Smooth muscle cell of the brain vasculature (primary cell): Measurements from ENCODE around the gene TXN2.
"Not testable (repeated sequence)": the region's sequence is repeated elsewhere in the genome, so short reads cannot be mapped to it uniquely, and the experiment has no call there.

ENCODE experiments used
- DNase-seq: peaks from one replicate; pipeline ENCODE4 v3.0.0-alpha.2; 2012; ENCODE audit warnings: low read depth, low spot score

TXN2 gene

DNA sequence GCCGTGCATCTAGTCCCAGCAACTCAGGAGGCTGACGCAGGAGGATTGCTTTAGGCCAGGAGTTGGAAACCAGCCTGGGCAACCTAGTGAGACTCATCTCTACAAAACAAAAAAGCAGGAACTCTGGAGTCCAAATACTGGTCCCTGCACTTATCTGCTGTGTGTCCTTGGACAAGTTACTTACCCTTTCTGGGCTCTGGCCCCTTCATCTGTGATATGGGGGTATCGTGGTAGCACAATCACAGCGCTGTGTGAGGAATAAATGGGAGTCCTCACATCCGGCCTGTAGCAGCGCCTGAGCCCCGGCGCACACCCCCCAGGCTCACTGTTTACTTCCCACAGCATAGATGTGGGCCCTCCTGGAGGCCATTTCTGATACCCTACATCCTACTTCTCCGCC, 49.5 kb downstream of the TXN2 start:
- no peak for DNase-seq

GRCh38 chr22:36430863-36431262, 50.6 kb downstream of the TXN2 start:
- no peak for DNase-seq

GRCh38 chr22:36427952-36428351, 53.5 kb downstream of the TXN2 start:
- DNase-seq = not testable (repeated sequence)

DNA sequence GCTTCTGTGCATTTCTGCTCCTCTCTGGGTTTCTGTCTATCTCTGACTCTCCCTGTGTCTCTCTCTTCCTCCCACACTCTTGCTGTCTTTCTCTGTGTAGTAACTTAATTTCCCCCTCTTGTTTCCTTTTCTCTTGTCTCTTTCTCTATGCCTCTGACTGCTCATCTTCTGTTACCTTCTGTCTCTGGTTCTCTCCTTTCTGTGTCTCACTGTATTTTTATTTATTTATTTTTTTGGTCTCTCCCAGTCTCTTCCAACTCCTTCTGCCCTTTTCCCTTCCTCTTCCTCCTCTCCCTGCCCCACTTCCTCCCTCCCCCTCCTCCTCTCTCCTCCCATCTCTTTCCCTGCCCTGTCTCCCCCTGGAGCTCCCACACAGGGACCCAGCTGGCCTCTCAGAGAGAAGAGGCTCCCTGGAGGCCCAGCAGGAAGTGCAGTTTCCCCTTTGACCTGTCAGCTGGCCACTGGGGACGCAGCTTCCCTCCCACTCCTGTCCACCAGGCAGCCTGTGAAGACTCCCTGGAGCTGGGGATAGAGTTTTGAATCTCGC, 55.4 kb downstream of the TXN2 start:
- no peak for DNase-seq

DNA sequence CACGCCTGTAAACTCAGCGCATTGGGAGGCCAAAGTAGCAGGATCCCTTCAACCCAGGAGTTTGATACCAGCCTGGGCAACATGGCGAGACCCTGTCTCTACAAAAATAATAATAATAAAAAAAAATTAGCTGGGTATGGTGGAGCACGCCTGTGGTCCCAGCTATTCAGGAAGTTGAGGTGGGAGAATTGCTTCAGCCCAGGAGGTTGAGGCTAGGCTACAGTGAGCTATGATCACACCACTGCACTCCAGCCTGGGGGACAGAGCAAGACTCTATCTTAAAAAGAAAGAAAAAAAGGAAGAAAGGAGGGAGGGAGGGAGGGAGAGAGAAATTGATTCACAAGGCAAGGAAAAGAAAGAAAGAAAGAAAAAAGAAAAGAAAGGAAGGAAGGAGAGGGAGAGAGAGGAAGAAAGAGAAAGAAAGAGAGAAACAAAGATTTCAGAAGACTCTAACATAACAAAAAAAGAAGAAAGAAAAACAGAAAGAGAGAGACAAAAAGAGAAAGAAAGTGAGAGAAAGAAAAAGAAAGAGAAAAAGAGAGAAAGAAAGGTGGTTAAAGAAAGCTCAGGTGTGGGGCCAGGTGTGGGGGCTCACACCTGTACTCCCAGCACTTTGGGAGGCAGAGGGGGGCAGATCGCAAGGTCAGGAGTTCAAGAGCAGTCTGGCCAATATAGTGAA, 56.4 kb downstream of the TXN2 start:
- DNase-seq = no peak

- DNase-seq = not testable (repeated sequence)
Observed at GRCh38 chr22:36424466-36424865, 57.0 kb downstream of the TXN2 start.

GRCh38 chr22:36423461-36424404, 57.7 kb downstream of the TXN2 start:
- no peak for DNase-seq

- no peak for DNase-seq
Observed at GRCh38 chr22:36422287-36423014, 59.0 kb downstream of the TXN2 start.

- DNase-seq = no peak
Observed at GRCh38 chr22:36419912-36420882, 61.2 kb downstream of the TXN2 start.

DNA sequence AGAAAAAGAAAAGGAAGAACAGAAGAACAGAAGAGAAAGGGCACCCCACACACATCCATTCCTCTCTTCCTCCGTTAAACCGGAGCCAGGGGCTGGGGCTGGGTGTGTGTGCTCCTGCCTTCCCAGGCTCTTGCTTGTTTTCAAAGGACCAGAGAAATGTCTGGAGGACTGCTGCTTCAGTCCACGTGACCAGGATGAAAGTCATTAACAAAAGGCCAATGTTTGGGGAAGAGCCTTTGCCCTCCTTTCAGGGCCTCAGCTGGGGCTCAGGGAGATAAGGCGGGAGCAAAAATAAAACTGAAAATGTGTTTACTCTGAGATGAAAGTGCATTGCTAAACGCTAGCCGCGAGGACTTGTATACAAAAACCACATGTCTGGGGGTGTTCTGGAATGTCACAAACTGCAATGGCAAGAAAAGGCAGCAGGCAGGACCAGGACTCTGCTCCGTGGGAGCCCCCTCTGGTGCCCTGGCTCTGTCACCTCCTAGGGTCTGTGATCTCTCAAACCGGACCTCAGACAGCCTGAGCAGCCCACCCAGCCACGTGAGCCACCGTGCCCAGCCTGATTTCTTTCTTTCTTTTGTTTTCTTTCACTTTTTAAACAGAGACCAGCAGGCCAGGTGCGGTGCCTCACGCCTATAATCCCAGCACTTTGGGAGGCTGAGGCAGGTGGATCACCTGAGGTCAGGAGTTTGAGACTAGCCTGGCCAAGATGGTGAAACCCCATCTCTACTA, 62.1 kb downstream of the TXN2 start:
- no peak for DNase-seq

DNA sequence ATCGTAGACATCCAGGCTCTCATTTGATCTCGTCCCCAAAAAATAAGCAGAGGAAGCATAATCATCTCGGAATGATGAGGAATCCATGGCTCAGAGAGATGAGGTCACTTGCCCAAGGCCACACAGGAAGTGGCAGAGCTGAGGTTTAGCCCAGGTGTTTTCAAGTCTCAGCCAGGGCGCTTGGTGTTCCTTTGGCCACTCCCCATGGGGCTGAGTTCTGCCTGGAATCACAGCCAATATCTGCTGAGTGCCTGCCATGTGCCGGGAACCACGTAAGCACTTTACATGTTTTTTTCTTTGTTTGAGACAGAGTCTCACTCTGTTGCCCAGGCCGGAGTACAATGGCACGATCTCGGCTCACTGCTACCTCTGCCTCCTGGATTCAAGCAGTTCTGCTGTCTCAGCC, 64.2 kb downstream of the TXN2 start:
- no peak for DNase-seq
